Fibroblast of the aortic adventitia (primary cell): ENCODE measurements around the gene CDON. TPM values are rescaled to one million over a fixed set of nuclear protein-coding genes. Genes with fewer than 3 reads are reported as not detected.

ENCODE experiments used
- DNase-seq: peaks from one replicate; pipeline ENCODE4 v3.0.0-alpha.2; 2010; ENCODE audit warnings: low read depth
- H3K4me3 ChIP-seq: 2 replicates; pipeline ENCODE4 v1.5.1; 2011; ENCODE audit warnings: low read depth, mild to moderate bottlenecking, control low read depth, low read length, moderate library complexity
- total RNA-seq: library from RNA; depleted of rRNA; stranded (reverse); fragments of >200 nt; gene quantifications from 2 replicates; pipeline ENCODE4 v1.2.3, GENCODE V29; 2012; ENCODE audit warnings: low replicate concordance
- TF ChIP-seq, protein P1 (sequence below): IDR thresholded peaks from 2 replicates; pipeline ENCODE4 v1.5.1; 2011; ENCODE audit warnings: mild to moderate bottlenecking, low read length, control low read depth, inconsistent platforms; ENCODE audit not compliant: insufficient read depth

CDON gene
- total RNA-seq, 1 donor = 54.4 TPM

DNA sequence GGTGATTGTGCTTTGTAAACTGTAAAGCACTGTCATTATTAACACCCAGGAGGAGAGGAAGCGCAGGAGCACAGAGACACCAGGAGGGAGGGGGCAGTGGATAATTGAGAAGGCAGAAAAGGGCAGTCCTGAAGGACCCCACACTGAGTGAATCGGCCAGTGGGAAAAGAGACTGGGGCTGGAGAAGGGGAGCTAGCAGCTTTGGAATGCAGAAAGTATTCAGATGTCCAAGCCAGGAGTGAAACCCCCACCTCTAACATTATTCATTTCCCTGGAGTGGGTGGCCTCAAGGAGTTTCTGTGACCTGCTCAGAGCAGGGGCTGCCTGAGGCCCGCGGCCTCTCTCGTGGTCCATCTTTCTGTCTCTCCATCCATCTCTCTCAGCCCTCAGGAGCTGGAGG, 38.0 kb upstream of the CDON start:
- no peak overlapping the region for H3K4me3 ChIP-seq
- DNase-seq = no peak
- TF ChIP-seq, protein P1, sequence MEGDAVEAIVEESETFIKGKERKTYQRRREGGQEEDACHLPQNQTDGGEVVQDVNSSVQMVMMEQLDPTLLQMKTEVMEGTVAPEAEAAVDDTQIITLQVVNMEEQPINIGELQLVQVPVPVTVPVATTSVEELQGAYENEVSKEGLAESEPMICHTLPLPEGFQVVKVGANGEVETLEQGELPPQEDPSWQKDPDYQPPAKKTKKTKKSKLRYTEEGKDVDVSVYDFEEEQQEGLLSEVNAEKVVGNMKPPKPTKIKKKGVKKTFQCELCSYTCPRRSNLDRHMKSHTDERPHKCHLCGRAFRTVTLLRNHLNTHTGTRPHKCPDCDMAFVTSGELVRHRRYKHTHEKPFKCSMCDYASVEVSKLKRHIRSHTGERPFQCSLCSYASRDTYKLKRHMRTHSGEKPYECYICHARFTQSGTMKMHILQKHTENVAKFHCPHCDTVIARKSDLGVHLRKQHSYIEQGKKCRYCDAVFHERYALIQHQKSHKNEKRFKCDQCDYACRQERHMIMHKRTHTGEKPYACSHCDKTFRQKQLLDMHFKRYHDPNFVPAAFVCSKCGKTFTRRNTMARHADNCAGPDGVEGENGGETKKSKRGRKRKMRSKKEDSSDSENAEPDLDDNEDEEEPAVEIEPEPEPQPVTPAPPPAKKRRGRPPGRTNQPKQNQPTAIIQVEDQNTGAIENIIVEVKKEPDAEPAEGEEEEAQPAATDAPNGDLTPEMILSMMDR = no peak

DNA sequence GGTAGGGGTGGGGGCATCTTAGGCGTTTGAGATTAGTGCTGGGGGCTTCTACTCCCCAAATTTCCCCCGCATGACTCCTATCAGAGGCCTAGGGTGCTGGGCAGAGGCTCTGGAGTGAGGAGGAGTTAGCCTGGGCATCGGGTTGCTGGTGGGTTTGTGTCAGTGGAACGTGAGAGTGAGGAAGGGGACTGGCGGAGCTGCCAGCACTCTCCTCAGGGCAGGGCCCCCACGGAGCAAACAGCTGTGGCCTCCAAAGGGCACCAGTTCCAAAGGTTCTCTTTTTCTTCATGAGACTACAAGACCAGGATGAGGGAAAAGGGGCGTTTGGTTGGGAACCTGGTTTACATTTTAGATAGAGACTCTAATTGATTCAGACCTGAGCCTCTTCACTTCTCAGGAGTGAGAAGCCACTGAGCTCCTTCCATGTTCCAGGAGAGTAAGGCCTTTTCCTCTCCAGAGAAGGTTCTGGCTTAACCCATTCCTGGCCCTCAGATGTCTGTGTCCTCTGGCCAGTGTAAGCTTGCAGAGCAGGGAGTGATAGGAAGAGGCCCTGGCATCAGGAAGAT, 35.6 kb upstream of the CDON start:
- no peak overlapping the region for H3K4me3 ChIP-seq
- no peak for DNase-seq
- TF ChIP-seq, protein P1 = no peak

DNA sequence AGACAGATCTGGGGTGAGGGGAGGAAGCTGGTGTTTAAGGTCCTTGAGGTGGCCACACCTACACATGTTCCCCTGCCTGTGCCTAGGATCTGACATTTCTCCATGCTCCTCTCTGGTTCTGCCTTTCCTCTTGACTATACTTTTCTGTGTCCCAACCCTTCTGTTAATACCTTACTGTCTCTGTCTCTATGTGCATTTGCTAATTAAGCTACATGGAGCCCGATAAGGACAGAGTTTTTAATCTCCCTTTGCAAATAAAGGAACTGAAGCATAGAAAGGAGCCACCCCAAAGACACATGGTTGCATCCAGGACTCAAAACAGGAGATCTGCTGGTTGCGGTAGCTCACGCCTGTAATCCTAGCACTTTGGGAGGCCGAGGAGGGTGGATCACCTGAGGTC, 33.1 kb upstream of the CDON start:
- H3K4me3 ChIP-seq = no peak overlapping the region
- DNase-seq = no peak
- TF ChIP-seq, protein P1 = no peak

DNA sequence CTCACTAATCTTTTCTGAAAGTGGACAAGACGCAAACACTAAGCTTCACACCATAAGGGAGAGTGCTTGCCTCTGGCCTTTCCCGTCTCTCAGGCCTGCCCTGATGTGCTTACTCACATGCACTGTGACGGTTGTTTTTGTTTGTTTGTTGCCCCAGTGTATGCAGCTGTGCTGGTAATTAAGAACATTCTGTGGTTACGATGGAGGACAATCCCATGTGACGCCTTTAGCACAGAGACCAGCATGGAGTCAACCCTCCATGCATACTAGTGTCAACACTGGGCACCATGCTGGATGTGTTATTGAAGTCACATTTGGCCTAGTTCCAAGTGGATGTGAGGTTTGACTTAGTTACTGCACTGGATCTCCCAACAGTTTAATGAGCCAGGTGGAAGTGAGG, 27.8 kb upstream of the CDON start:
- TF ChIP-seq, protein P1 = no peak
- no peak overlapping the region for H3K4me3 ChIP-seq
- no peak for DNase-seq

DNA sequence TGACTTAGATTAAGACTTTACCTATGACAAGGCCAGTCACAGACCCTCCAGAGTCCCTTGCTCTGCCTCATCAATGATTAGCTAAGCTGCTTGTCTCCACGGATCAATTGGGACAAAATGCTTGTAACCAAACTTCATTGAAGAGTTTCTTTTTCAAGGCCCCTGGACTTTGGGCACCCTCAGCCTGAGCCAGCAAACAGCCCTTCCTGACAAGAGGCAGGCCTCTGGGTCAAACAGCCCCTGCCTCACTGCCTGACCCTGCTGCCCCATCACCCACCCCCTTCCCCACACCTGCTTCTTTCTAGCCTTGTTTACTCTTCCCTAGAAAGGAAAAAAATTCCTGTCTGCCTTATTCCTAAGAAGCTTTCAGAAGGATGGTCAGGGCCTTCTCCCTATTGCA, 26.3 kb upstream of the CDON start:
- H3K4me3 ChIP-seq = no peak overlapping the region
- DNase-seq = no peak
- TF ChIP-seq, protein P1 = no peak

DNA sequence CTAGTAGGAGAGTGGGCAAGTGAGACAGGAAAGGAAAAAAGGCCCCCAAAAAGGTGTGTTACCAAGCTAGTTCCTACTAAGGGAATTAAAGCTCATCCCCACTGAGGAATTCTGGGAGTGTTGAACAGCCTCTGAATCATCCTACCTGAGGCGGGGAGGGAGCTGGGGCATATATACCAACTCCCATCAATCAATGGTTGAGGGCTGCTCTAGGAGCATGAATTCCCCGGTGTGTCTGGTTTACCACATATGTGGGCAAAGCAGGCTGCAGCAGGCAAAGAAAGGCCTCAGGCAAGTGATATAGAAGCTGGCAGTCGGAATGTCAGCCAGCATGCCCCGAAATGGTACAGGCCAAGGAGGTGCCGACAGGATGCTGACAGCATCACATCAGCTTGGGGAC, 23.6 kb upstream of the CDON start:
- no peak for DNase-seq
- TF ChIP-seq, protein P1 = no peak
- no peak overlapping the region for H3K4me3 ChIP-seq

DNA sequence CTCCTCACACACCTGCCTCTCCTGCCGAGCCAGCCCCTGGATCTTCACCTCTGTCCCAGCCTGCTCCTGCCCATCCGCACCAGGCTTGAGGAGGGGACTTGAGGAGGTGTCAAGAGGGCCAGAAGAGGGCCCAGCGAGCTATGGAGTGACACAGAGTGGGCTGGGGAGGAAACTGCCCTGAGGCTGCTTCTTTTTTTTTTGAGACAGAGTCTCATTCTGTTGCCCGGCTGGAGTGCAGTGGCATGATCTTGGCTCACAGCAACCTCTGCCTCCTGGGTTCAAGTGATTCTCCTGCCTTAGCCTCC, 21.9 kb upstream of the CDON start:
- H3K4me3 ChIP-seq = no peak overlapping the region
- TF ChIP-seq, protein P1 = no peak

More for the DNA sequence above, 21.9 kb upstream of the CDON start:
- no peak for DNase-seq
